Measurements from ENCODE around the gene NDRG2. TPM values are rescaled to one million over a fixed set of nuclear protein-coding genes. Genes with fewer than 3 reads are reported as not detected.

Gene NDRG2
- total and polyA plus RNA-seq, 9 of the 15 experiments (the other 6 are each of a cell fraction or from before 2014, with no cell fraction given) = 10.1 to 105 (median 41.0) TPM

- no peak for FAIRE-seq
- no TSS peak for BruUV-seq (replicated peaks)
- intact Hi-C loops (cut with micrococcal nuclease) = loop anchor here (5.0 kb wide), 1 partner anchor 340 kb away; no protein-coding TSS in a partner anchor
These were observed 12.3 kb upstream of the NDRG2 start for GRCh38 chr14:21037156-21037555.

More at GRCh38 chr14:21037156-21037555, 12.3 kb upstream of the NDRG2 start:
- H3K9me1 ChIP-seq (ENCODE audit: control insufficient read depth, insufficient read depth, low read length) = no peaks in the 10 kb centered on the region
- DNase-seq (ENCODE audit: extremely low read depth in 1 of 4, low spot score in 3 of 4) = no peak
- H3K9me3 ChIP-seq (replicated peaks; ENCODE audit: control insufficient read depth, insufficient read depth, low read depth, low read length) = no peaks in the 10 kb centered on the region
- ChIA-PET CTCF (ENCODE audit: low intra/inter-chr PET ratio) (no interaction called here), POLR2A (interaction anchor here (0.7 kb wide), 1 partner anchor 10 kb away, joined by 3 read pairs; no protein-coding TSS in a partner anchor)
- WGBS (ENCODE audit: insufficient coverage, low coverage, missing lambda C conversion rate) = 47% methylated on average over 3 of the region's 3 CpGs
- H2AFZ ChIP-seq (ENCODE audit: low read depth, low read length) = no peak overlapping the region
- H3K4me3 ChIP-seq = no peak overlapping the region
- no peaks in the 10 kb centered on the region for H3K79me2 ChIP-seq (ENCODE audit: control insufficient read depth, insufficient read depth, low read length)
- no peaks in the 10 kb centered on the region for H4K20me1 ChIP-seq (replicated peaks; ENCODE audit: control insufficient read depth, insufficient read depth, low read length)
- no peak for ATAC-seq
- TF ChIP-seq ELF4 (CRISPR knock-in tag; IDR thresholded peaks at IDR 0.05) (no peak), MEIS2 (IDR thresholded peaks at IDR 0.05; ENCODE audit: partially characterized antibody) (no peak), SIRT6 (IDR thresholded peaks at IDR 0.05; ENCODE audit: low read depth, low read length) (no peak), ZNF589 (CRISPR knock-in tag; IDR thresholded peaks at IDR 0.05; ENCODE audit: low read depth) (no peak), ILF3 (IDR thresholded peaks at IDR 0.05; ENCODE audit: borderline replicate concordance) (no peak), TGIF2 (CRISPR knock-in tag; IDR thresholded peaks at IDR 0.05) (no peak), ZNF76 (CRISPR knock-in tag; IDR thresholded peaks at IDR 0.05; ENCODE audit: borderline replicate concordance) (no peak), CREB3L1 (IDR thresholded peaks at IDR 0.05; ENCODE audit: borderline replicate concordance, low read depth) (no peak), ZBTB43 (CRISPR knock-in tag; IDR thresholded peaks at IDR 0.05) (no peak), RBFOX2 (IDR thresholded peaks at IDR 0.05; ENCODE audit: low read depth, low read length) (no peak), LCOR (CRISPR knock-in tag; IDR thresholded peaks at IDR 0.05) (no peak)
- TF ChIP-seq, protein P1, sequence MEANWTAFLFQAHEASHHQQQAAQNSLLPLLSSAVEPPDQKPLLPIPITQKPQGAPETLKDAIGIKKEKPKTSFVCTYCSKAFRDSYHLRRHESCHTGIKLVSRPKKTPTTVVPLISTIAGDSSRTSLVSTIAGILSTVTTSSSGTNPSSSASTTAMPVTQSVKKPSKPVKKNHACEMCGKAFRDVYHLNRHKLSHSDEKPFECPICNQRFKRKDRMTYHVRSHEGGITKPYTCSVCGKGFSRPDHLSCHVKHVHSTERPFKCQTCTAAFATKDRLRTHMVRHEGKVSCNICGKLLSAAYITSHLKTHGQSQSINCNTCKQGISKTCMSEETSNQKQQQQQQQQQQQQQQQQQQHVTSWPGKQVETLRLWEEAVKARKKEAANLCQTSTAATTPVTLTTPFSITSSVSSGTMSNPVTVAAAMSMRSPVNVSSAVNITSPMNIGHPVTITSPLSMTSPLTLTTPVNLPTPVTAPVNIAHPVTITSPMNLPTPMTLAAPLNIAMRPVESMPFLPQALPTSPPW (CRISPR knock-in tag; IDR thresholded peaks at IDR 0.05) = no peak
- no peak overlapping the region for H3K4me2 ChIP-seq (ENCODE audit: insufficient read depth, low read length)
- no peak overlapping the region for H3K27ac ChIP-seq (ENCODE audit: extremely low read depth, low read depth, low read length)
- no peaks in the 10 kb centered on the region for H3K36me3 ChIP-seq (ENCODE audit: control insufficient read depth, insufficient read depth, low read length)
- H3K9ac ChIP-seq (ENCODE audit: insufficient read depth in 1 of 2, low read depth in 2 of 2, low read length in 2 of 2) = no peak overlapping the region
- in situ Hi-C loops (cut with MboI) = no loop called here
- H3K27me3 ChIP-seq (ENCODE audit: control insufficient read depth in 2 of 2, insufficient read depth in 2 of 2, low read length in 2 of 2) = no peaks in the 10 kb centered on the region
- H3K4me1 ChIP-seq (replicated peaks in 1 of 2; ENCODE audit: control insufficient read depth in 2 of 2, insufficient read depth in 2 of 2, low read length in 2 of 2) = peaks cover 0 to 10% of the 10 kb centered on the region in 2 experiments; a peak in 3 of 5 replicates

Measured in K562 (cell line).